Measurements from ENCODE around the gene NT5E.

DNA sequence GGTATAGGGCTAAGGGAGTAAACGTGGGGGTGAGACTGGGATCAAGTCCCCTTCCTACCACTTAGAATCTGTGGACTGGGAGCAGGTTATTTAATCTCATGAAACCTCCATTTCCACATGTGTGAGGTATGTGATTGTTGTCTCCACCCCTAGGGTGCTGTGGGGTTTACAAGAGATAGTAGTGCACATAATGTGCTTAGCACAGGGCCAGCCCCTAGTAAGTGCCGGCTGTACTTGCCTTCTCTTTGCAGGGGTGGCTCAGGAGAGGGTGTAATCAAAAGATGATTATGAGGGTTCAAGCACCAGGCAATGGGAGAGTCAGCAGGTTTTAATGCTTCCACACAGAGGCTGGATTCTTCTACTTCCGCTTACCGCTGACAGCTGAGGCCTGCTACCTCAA, 6.9 kb downstream of the NT5E start:
- TF ChIP-seq, protein P1, sequence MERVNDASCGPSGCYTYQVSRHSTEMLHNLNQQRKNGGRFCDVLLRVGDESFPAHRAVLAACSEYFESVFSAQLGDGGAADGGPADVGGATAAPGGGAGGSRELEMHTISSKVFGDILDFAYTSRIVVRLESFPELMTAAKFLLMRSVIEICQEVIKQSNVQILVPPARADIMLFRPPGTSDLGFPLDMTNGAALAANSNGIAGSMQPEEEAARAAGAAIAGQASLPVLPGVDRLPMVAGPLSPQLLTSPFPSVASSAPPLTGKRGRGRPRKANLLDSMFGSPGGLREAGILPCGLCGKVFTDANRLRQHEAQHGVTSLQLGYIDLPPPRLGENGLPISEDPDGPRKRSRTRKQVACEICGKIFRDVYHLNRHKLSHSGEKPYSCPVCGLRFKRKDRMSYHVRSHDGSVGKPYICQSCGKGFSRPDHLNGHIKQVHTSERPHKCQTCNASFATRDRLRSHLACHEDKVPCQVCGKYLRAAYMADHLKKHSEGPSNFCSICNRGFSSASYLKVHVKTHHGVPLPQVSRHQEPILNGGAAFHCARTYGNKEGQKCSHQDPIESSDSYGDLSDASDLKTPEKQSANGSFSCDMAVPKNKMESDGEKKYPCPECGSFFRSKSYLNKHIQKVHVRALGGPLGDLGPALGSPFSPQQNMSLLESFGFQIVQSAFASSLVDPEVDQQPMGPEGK (CRISPR knock-in tag; IDR thresholded peaks at IDR 0.05; ENCODE audit: borderline replicate concordance) = no peak
- TF ChIP-seq TCF4 (CRISPR knock-in tag; IDR thresholded peaks at IDR 0.05; ENCODE audit: borderline replicate concordance) (no peak), TOX (CRISPR knock-in tag; IDR thresholded peaks at IDR 0.05; ENCODE audit: borderline replicate concordance) (no peak), ZC3H10 (CRISPR knock-in tag; IDR thresholded peaks at IDR 0.05) (no peak), ZFP3 (CRISPR knock-in tag; IDR thresholded peaks at IDR 0.05) (no peak), ARNTL (CRISPR knock-in tag; IDR thresholded peaks at IDR 0.05; ENCODE audit: borderline replicate concordance, low read depth) (no peak), OSR1 (CRISPR knock-in tag; IDR thresholded peaks at IDR 0.05) (no peak), ISL1 (CRISPR knock-in tag; IDR thresholded peaks at IDR 0.05) (no peak), RARB (CRISPR knock-in tag; IDR thresholded peaks at IDR 0.05) (no peak), GLIS3 (CRISPR knock-in tag; IDR thresholded peaks at IDR 0.05) (no peak)
- TF ChIP-seq, protein P2, sequence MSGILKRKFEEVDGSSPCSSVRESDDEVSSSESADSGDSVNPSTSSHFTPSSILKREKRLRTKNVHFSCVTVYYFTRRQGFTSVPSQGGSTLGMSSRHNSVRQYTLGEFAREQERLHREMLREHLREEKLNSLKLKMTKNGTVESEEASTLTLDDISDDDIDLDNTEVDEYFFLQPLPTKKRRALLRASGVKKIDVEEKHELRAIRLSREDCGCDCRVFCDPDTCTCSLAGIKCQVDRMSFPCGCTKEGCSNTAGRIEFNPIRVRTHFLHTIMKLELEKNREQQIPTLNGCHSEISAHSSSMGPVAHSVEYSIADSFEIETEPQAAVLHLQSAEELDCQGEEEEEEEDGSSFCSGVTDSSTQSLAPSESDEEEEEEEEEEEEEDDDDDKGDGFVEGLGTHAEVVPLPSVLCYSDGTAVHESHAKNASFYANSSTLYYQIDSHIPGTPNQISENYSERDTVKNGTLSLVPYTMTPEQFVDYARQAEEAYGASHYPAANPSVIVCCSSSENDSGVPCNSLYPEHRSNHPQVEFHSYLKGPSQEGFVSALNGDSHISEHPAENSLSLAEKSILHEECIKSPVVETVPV (CRISPR knock-in tag; IDR thresholded peaks at IDR 0.05) = no peak
- TF ChIP-seq, protein P3, sequence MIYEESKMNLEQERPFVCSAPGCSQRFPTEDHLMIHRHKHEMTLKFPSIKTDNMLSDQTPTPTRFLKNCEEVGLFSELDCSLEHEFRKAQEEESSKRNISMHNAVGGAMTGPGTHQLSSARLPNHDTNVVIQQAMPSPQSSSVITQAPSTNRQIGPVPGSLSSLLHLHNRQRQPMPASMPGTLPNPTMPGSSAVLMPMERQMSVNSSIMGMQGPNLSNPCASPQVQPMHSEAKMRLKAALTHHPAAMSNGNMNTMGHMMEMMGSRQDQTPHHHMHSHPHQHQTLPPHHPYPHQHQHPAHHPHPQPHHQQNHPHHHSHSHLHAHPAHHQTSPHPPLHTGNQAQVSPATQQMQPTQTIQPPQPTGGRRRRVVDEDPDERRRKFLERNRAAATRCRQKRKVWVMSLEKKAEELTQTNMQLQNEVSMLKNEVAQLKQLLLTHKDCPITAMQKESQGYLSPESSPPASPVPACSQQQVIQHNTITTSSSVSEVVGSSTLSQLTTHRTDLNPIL (CRISPR knock-in tag; IDR thresholded peaks at IDR 0.05; ENCODE audit: low read depth) = no peak
